HepG2 (cell line): ENCODE data around the gene GRB2. TPM values are rescaled to one million over a fixed set of nuclear protein-coding genes. Genes with fewer than 3 reads are reported as not detected.

Experiments
- AGO1 ChIP-seq: fragments of 200-400 bp; formaldehyde crosslinking; IDR thresholded peaks from 2 replicates; pipeline ENCODE4 v1.6.1; 2017; ENCODE audit warnings: mild to moderate bottlenecking, low read depth, low read length, moderate library complexity; ENCODE audit not compliant: poor library complexity, severe bottlenecking
- BCL3 ChIP-seq: sonication (generic); formaldehyde crosslinking; IDR thresholded peaks from 2 replicates; pipeline ENCODE4 v1.5.1; 2020; ENCODE audit warnings: mild to moderate bottlenecking, missing genetic modification reagents, moderate library complexity
- BCL6 ChIP-seq: IDR thresholded peaks from 2 replicates; pipeline ENCODE4 v1.6.1; 2016; ENCODE audit warnings: missing genetic modification reagents, missing compliant biosample characterization
- CCAR2 ChIP-seq: fragments of 200-400 bp; formaldehyde crosslinking; optimal IDR thresholded peaks from 2 replicates; pipeline ENCODE3; 2018; ENCODE audit warnings: low read depth, mild to moderate bottlenecking, low read length, moderate library complexity
- GATA4 ChIP-seq: sonication (generic); IDR thresholded peaks from 2 replicates; pipeline ENCODE4 v1.6.1; 2016; ENCODE audit warnings: antibody characterized with exemption, low read depth, borderline replicate concordance
- IRF2 ChIP-seq: IDR thresholded peaks from 2 replicates; pipeline ENCODE4 v1.6.1; 2018; ENCODE audit warnings: missing genetic modification reagents, missing compliant biosample characterization
- JDP2 ChIP-seq: sonication (generic); formaldehyde crosslinking; IDR thresholded peaks from 2 replicates; pipeline ENCODE4 v1.8.1; 2022; ENCODE audit warnings: missing genetic modification reagents, borderline replicate concordance
- PITX1 ChIP-seq: sonication (generic); formaldehyde crosslinking; IDR thresholded peaks from 2 replicates; pipeline ENCODE4 v1.5.1; 2020; ENCODE audit warnings: mild to moderate bottlenecking, missing genetic modification reagents
- POLR2AphosphoS5 ChIP-seq: IDR thresholded peaks from 2 replicates; pipeline ENCODE4 v1.6.1; 2012; ENCODE audit warnings: low read depth, low read length
- REPIN1 ChIP-seq: sonication (generic); formaldehyde crosslinking; IDR thresholded peaks from 2 replicates; pipeline ENCODE4 v1.8.0; 2022; ENCODE audit warnings: missing genetic modification reagents, low read depth, mild to moderate bottlenecking, borderline replicate concordance
- SNRNP70 ChIP-seq: fragments of 200-400 bp; formaldehyde crosslinking; IDR thresholded peaks from 2 replicates; pipeline ENCODE4 v1.6.1; 2017; ENCODE audit warnings: mild to moderate bottlenecking, low read depth, low read length, moderate library complexity
- ZBTB38 ChIP-seq: sonication (generic); formaldehyde crosslinking; IDR thresholded peaks from 2 replicates; pipeline ENCODE4 v1.5.1; 2020; ENCODE audit warnings: mild to moderate bottlenecking, missing genetic modification reagents
- ZFY ChIP-seq: sonication (generic); formaldehyde crosslinking; IDR thresholded peaks from 2 replicates; pipeline ENCODE4 v1.4.0; 2020; ENCODE audit warnings: missing genetic modification reagents
- ZNF350 ChIP-seq: sonication (generic); formaldehyde crosslinking; IDR thresholded peaks from 2 replicates; pipeline ENCODE4 v1.4.0; 2020; ENCODE audit warnings: mild to moderate bottlenecking, low read depth, missing genetic modification reagents, borderline replicate concordance
- ZNF44 ChIP-seq: sonication (generic); formaldehyde crosslinking; IDR thresholded peaks from 2 replicates; pipeline ENCODE4 v1.5.1; 2020; ENCODE audit warnings: mild to moderate bottlenecking, missing genetic modification reagents
- ZNF543 ChIP-seq: sonication (generic); formaldehyde crosslinking; IDR thresholded peaks from 2 replicates; pipeline ENCODE4 v1.4.0; 2020; ENCODE audit warnings: mild to moderate bottlenecking, missing genetic modification reagents
- ZNF546 ChIP-seq: sonication (generic); formaldehyde crosslinking; conservative IDR thresholded peaks from 2 replicates; pipeline ENCODE4 v1.8.1; 2023; ENCODE audit warnings: mild to moderate bottlenecking, missing genetic modification reagents
- ZNF580 ChIP-seq: IDR thresholded peaks from 2 replicates; pipeline ENCODE4 v1.6.1; 2016; ENCODE audit warnings: low read depth, borderline replicate concordance
- ZNF598 ChIP-seq: sonication (generic); formaldehyde crosslinking; IDR thresholded peaks from 2 replicates; pipeline ENCODE4 v1.5.1; 2020; ENCODE audit warnings: mild to moderate bottlenecking, missing genetic modification reagents, borderline replicate concordance
- ZNF7 ChIP-seq: IDR thresholded peaks from 2 replicates; pipeline ENCODE4 v1.6.1; 2016; ENCODE audit warnings: missing biosample characterization, missing genetic modification reagents
- polyA plus RNA-seq, 8 experiments: library from polyadenylated mRNA; depleted of rRNA in 3 of 8; stranded (reverse) in 7 of 8; unstranded in 1 of 8; fragments of >200 nt; fragmentation: Illumina TruSeq in 4 of 8; extraction: Trizol in 4 of 8; gene quantifications; 2 replicates each; pipeline versions ENCODE4 v1.2.1 to v1.2.3, GENCODE V29; 2011 to 2016; ENCODE audit warnings: low read depth in 4 of 8, missing spikeins in 1 of 8, mixed read lengths in 1 of 8; ENCODE audit not compliant: insufficient read depth in 1 of 8
- total RNA-seq, 5 experiments: library from RNA; depleted of rRNA; stranded (reverse); fragments of >200 nt; fragmentation: Illumina TruSeq; extraction: Trizol; gene quantifications; 2 replicates each; pipeline ENCODE4 v1.2.3, GENCODE V29; 2016; ENCODE audit warnings: low read depth in 1 of 5

GRB2 gene
- total and polyA plus RNA-seq, 2 of the 13 experiments (the other 11 are each of a cell fraction or from before 2014, with no cell fraction given) = 84.6 to 92.3 TPM

- peak; percentile 82 for TF ChIP-seq ZNF350 (CRISPR knock-in tag)
- TF ChIP-seq REPIN1 = peak; percentile 83
- peak; percentile 88; the same call in 1 of the 2 replicates for TF ChIP-seq ZNF598
- peak; percentile 81 for TF ChIP-seq POLR2AphosphoS5
- TF ChIP-seq ZNF44 = no peak
- TF ChIP-seq AGO1 = peak; percentile 58
- TF ChIP-seq ZFY (CRISPR knock-in tag) = peak; percentile 92
- peak; percentile 79 for TF ChIP-seq BCL3
- no peak; the same call in 1 of the 2 replicates for TF ChIP-seq GATA4
- TF ChIP-seq ZNF7 = no peak
- peak; percentile 77 for TF ChIP-seq ZBTB38 (CRISPR knock-in tag)
- TF ChIP-seq PITX1 = peak; percentile 79
- TF ChIP-seq SNRNP70 = no peak
- peak; percentile 94 for TF ChIP-seq ZNF580 (CRISPR knock-in tag)
- peak; percentile 90 for TF ChIP-seq ZNF543
- peak; percentile 73; the same call in 1 of the 2 replicates for TF ChIP-seq IRF2 (CRISPR knock-in tag)
- peak; percentile 41 for TF ChIP-seq BCL6 (CRISPR knock-in tag)
- no peak for TF ChIP-seq CCAR2
- TF ChIP-seq JDP2 = no peak
- TF ChIP-seq ZNF546 = peak; percentile 82; the same call in 1 of the 2 replicates
These were observed 96.5 kb downstream of the GRB2 start (continued) for GRCh38 chr17:75308732-75309629.
